Stimulated activated CD8-positive, alpha-beta memory T cell treated with anti-CD3 and anti-CD28 coated beads, Interleukin-15, amount 100 ng/mL, for 48 hours (primary cell): Measurements from ENCODE around the gene HLTF.

Experiments
- DNase-seq, 2 donors: peaks; one replicate each; pipeline ENCODE4 v3.0.0-alpha.2; 2020; ENCODE audit warnings: low read depth in 2 of 2

HLTF gene

DNA sequence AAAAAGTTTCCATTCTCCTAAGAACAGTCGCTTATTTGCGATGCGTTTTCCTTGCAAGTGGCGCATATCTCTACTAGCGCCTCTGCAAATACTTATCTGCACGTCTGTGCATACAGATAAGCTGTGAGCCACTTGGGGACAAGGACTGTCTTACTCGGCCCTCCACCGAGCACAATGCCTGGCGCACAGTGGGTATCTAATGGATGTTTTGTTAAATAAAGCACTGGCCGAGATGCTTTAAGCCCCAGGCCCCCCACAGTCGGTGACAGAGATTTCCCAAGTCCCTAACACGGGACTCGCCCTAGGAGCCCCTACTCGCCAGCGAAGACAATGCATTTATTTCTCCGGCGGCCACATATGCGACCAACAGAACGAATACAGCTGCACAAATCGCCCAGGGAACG lies 503 bp downstream of the HLTF start:
- no peak for DNase-seq

DNA sequence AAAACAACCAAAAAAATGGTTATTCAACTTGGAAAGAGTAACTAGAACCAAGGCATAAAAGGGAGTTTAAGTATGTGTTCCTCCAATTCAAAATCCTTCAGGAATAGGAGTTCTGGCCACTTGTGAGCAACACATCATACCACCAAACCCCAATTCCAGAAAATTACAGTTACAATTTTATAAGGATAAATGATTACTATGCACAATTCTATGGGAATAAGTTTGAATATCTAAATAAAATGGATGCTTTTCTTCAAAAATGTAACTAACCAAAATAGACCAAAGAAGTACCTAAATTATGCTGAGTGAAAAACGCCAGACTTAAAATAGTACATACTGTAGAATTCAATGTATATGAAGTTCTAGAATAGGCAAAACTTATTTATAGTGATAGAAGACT lies 4.6 kb downstream of the HLTF start:
- no peak for DNase-seq

DNA sequence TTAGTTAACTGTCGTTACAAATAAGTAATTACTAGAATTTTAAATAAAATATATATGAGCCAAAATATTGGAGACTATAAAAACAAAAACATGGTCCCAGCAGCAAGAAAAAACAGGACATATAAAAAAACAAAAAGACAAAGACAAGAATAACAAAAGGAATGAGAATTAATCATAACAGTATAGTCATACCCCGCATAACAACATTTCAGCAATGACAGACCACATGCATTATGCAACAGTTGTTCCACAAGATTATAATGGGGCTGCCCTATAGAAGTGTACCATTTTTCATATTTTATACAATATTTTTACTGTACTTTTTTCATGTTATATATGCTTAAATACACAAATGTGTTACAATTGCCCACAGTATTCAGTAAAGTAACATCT lies 5.6 kb downstream of the HLTF start:
- no peak for DNase-seq

DNA sequence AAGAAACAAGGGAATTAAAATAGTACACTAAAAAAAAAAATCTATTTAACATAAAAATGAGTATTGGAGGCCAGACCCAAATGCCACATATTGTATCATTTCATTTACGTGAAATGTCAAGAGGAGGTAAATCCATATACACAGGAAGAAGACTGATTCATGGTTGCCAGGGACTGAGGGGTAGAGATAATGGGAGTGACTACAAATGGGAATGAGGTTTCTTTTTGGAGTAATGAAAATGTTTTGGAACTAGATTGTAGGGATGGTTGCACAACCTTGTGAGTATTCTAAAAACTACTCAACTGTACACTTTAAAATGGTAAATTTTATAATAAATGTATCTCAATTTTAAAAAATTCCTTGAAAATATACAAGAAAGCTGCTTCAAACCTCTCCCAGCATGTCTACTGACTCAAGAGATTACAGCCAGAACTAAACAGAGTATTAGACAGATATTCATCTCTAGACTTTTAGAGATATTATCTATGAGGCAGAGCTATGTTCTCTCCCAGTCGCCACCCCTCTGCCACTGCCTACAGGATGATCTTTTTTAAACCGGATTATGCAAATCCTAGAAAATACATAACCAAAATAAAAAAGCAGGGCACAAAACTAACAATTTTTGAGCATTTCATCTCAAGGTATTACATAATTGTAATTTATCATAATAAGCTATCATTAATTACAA lies 6.2 kb downstream of the HLTF start:
- DNase-seq, result no peak

DNA sequence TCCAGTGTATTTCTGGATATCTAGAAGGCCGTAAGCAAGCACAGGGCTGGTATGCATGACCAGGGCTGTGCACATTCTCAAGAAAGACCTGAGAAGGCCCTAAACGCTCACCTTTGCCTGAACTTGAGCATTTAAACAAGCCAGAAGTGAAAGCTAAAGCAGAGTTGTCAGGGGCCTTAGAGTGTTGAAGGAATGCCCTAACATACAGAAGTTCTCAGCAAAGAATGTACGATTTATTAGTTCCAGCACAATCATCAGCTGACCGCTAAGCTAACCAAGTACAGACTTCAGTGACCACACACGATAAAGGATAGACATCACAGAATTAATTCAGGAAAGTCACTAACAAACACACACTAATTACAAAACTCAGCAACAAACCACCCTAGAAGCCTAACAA lies 8.7 kb downstream of the HLTF start:
- no peak for DNase-seq

DNA sequence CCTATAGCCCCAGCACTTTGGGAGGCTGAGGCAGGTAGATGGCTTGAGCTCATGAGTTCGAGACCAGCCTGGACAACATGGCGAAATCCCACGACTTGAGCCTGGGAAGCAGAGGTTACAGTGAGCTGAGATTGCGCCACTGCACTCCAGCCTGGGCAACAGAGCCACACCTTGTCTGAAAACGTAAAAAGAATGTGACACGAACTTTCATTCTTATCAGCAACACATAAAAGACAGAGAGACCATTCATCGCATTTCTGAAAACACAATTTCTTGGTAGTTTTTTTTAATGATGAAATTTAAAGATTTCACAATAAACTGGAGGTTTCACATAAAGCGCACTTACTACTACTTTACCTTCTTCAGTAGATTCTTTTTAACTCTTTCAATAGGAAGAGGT lies 18.4 kb downstream of the HLTF start:
- DNase-seq, result no peak

DNA sequence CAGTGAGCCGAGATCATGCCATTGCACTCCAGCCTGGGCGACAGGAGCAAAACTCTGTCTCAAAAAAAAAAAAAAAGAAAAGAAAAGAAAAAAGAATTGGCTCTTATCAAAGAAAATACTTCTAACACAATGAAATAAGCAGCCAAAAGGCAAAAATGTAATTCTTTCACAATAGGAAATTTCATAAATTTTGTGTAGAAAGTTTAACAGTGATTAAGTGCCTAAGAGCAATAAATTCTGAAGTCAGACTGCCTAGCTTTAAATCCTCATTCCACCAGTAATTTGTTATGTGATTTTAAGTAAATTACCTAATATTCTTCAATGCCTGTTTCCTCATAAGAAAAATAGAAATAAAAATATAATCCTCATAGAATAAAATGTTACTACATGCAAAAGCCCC lies 24.6 kb downstream of the HLTF start:
- no peak for DNase-seq

DNA sequence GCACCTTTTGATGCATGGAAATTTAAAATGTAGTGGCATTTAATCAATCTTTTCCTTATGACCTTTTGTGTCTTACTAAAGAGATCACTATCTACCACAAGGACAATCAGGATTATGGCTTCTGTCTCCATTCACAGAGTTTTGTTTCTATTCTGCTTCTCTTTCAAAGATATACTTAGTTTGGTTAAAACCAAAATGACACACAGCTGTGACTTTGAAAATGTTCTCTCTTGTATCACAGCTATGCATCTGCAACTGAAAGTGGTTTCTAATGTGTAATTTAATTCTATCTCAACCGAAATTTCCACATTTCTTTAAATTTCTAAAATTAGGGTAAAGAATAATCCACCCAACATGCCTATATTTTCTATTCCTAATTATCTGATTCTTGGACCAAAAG lies 27.7 kb downstream of the HLTF start:
- no peak for DNase-seq

DNA sequence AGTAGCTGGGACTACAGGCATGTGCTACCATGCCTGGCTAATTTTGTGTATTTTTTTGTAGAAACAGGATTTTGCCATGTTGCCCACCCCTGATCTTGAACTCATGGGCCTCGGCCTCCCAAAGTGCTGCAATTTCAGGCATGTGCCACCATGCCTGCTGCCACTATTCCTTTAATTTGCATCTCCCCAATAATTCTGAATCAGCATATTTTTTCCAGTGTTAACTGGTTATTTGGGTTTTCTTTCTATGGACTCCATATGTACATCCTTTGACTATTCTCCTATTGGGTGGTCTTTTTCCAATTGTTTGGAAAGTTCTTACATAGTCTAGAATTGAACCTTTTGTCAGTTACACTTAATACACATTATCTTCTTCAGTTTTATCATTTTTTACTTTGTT lies 28.1 kb downstream of the HLTF start:
- no peak for DNase-seq

DNA sequence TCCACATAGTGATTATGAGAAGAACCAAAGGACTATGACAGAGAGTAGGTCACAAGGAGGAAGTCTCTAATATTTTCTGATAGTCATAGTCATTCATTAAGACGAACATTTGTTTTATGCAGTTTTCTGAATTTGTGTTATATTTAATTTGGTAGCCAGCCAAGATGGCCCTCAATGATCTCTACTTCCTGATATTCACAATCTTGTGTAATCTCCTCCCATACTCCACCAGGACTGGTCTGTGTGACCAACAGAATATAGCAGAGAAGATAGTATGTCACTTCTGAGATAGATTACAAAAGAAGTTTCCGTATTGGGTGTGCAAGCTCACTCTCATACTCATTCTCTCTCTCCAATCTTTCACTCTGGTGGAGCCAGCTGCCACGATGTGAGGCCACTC lies 30.8 kb downstream of the HLTF start:
- DNase-seq, result no peak

DNA sequence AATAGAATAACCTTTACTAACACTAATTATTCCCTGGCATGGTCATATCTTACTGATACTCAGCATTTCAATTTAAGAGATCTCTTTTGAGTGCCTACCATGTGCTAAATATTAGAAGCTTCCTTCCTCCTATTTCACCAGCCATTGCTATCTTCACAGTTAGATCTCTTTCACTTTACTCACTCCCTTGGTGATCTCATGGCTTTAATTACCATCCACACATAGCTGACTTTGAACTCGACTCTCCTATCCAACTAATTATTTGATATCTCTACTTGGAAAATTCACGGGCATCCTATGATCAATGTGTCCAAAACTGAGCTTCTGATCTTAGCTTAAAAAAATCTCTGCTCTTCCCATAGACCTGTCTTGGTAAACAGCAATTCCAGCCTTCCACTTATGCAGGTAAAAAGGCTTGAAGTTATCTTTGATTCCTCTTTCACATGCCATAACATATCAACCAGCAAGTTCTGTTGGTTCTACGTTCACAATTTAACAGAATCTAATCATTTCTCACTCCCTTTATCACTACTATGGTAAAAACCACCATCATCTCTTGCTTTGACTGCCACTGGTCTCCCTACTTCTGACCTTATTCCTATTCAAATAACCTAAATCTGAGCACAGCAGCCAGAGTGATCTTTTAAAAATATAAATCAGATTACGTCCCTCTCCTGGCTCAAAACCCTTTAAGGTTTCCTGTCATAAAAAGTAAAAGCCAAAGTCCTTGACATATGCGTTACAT lies 41.8 kb downstream of the HLTF start:
- DNase-seq, result no peak

DNA sequence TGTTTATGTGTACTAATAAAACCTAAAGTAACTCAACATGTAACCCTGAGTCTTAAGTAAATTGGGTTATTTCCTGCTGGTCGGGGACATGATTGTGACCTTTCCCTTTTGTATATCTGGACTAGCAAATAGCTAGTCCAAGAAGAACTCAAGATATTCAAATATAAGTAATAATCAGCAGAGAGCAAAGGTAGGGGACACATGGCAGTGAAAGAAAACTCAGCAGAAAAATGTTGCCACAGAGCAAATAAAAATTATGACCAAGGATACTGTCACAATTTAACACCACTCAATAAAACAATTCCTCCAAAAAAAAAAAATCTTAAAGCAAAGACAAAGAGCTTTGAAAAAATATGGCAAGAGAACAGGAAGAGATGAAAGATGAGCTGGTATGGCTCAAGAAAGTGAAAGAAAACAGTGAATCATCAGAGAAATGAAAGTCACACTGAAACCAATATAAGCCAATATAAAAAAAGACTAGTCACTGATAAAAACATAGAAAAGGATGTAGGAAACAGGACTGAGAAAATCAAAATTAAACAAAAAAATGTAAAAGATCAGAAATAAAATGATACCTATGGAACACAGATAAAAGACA lies 43.4 kb downstream of the HLTF start:
- DNase-seq, result no peak

DNA sequence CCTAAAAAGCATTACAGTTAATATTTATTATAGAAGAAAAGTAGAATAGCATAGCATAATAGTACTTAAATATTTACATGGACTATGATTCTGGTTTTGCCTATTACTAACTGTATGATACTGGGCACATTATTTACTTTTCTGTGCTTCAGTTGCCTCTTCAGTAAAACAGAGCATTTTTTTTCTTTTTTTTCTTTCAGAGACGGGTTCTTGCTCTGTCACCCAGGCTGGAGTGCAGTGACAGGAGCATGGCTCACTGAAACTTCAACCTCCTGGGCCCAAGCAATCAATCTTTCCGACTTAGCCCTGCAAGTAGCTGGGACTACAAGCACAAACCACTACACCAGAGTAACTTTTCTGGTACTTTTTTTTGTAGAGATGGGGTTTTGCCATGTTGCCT lies 48.0 kb downstream of the HLTF start:
- no peak for DNase-seq

DNA sequence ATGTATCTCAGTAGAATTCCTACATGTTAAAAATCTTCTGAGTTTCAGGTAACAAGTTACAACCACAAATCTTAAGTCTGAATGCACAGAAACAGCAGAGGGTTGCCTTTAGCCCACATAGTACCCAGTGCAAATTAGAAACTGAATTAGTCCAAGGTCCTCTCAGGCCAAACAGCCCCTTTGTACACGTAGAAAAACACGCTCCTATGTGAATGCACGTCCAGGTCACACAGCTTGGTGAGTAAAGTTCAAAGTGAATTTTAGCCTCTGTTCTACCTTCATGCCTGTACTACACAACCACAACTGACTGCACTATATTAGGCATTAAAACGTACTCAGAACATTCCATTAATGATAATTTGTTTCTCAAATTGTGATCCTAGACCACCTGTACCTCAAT lies 48.6 kb downstream of the HLTF start:
- no peak for DNase-seq

DNA sequence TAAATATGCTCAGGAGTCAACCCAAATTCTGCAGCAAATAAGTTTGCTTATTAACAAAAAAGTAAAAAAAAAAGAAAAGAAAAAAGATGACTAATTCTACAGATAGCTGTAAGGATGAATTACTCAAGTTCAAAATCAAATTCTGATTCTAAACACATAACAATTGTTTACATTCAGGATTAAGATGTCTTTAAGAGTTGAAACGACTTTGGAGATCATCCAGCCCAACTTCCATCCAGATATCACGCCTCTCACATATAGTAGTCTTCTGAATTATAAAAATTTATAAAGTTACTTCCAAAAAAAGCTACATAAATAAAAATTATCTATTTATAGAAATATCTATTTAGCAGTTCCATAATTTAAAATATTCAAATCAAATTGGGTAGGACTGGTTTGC lies 55.2 kb downstream of the HLTF start:
- DNase-seq, result no peak

DNA sequence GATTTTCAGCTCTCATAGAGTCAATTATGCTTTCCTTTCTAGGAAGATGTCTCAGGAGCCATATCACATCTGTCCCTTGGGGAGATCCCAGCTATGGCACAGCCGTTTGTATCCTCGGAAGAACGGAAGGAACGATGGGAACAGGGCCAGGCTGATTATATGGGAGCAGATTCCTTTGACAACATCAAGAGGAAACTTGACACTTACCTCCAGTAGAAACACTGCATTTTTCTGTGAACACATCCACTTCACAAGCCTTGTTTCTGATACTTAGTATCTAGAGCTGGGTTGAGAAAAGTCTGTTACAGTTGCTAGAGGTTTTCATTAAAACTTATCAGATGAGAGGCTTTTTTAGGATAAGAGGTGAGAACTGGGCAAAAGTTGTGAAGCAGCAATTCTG lies 59.6 kb downstream of the HLTF start:
- DNase-seq, result no peak

DNA sequence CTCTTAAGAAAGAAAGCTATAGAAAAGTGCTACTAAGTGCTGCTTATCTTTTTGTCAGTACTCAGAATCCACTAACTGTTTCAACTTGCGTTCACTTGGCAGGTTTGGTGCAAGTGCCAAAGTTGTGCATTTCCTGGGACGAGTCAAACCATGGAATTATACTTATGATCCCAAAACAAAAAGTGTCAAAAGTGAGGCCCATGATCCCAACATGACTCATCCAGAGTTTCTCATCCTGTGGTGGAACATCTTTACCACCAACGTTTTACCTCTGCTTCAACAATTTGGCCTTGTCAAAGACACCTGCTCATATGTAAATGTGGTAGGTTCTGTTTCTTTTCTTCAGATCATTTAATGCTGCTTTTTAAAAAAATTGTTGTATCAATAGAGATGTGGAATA lies 62.4 kb downstream of the HLTF start:
- DNase-seq, result no peak

DNA sequence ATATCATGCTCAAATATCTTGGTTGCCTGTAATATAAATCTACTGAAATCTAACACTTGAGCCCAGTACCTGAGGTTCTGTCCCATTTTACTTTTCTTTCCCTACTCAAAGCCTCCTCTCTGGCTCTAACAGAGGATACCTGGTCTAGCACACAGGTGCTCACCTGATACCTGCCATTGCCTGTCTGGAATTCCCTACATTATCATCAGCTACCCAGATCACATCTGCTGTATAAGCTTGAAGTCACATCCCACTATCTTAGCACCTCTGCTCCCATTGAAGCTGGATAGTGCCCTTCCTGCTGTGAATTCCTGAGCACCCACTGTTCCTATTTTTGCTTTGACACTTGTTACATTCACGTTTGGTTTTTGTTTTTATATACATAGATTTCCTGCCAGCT lies 64.5 kb downstream of the HLTF start:
- no peak for DNase-seq

DNA sequence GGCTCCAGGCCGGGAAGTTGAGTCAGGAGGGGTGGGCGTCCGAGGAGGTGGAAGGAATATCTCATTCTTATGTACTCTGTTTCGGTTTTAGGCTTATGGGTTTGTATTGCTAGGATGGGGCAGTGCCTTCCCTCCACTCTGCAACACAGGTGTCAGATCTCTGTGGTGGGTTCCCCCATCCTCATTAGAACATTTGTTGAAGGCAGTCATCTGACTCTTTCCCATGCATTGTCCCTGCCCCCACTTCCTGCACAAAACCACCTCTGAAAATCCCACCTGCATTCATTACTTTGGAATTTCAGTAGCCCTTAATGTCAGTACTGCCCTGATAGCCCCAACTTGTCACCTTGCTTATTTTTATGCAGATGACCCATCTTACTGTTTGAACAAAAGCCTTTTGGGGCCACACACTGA lies 65.5 kb downstream of the HLTF start:
- DNase-seq, result no peak

DNA sequence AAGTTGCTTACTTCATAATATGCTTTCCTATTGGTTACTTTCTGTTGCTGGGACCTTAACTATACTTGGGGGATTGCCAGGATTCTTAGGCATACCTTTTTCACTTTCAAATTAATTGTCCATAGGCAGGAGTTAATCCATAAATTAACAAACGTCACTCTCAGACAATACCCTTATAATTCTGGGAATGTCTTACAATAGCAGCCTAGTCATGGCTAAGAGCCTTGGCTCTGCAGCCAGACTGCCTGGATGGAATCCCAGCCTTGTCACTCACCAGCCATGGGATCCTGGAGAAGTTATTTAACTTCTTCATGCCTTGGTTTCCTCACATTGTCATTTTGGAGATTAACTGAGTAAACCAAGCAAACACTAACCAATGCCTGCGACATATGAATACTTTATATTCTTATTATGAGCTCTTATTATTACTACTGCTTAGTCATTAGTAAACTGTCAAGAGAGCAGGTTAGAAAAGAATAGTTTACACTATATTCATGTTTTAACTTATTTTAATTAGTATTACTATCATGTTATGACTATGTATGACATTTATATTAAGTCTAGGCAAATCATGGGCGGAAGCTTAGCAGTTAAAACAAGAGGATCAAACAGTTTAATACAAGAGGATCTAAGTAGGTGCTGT lies 66.0 kb downstream of the HLTF start:
- DNase-seq, result no peak

DNA sequence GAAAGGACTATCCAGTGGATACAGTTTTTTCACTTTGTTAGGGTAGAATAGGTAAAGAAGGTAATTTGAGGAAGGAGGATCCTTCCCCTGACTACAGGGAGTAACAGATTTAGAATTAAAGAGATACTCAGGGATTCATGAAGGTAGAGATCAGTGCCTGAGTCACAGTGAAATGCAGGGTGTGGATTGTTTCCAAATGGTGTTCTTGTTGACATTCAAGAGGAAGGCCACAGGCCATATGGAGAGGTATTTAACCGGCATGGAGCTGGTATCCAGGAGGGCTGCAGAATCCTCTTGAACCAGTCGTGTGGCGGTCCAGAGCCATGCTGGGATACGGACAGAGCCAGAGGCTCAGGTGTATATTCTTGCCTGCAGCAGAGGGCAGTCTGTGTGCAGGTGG lies 66.8 kb downstream of the HLTF start:
- no peak for DNase-seq

DNA sequence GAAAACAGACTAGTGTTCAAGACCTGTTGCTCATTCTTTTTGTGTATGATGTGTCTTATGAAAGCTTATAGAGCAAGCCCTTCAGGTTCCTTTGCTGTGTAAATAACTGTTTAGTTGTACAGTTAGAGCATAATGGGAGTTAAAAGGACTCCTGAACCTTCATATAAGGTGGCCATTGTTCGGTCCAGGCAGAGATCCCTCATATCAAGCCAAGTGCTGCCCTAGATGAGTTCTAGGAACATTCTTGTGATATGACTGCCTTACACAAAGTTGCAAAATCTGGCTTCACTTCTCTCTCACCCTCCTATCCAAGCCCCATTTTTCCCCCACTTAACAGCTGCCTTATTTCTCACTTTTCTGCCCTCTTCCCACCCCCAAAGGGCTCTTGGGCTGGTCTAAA lies 68.1 kb downstream of the HLTF start:
- no peak for DNase-seq
